Right cardiac atrium (tissue), 5 donors: ENCODE data around the gene OPN1MW. TPM values are rescaled to one million over a fixed set of nuclear protein-coding genes. Genes with fewer than 3 reads are reported as not detected.
"Not testable (repeated sequence)": the region's sequence is repeated elsewhere in the genome, so short reads cannot be mapped to it uniquely, and the experiment has no call there.

ENCODE experiments used
- ATAC-seq, 2 donors: fragments of 200-7000 bp; cut with Tn5 transposase; one replicate each; pipeline versions ENCODE4 v1.8.0 to v1.9.1; 2020; ENCODE audit warnings: moderate library complexity in 2 of 2, mild to moderate bottlenecking in 1 of 2
- DNase-seq, 3 donors: peaks; one replicate each; pipeline ENCODE4 v3.0.0-alpha.2; 2020
- H3K27ac ChIP-seq: one replicate; pipeline ENCODE4 v1.5.1; 2013; ENCODE audit warnings: mild to moderate bottlenecking, low read length, control low read depth, moderate library complexity
- H3K27me3 ChIP-seq: one replicate; pipeline ENCODE4 v1.6.1; 2013; ENCODE audit not compliant: control insufficient read depth, insufficient read depth
- H3K4me1 ChIP-seq: one replicate; pipeline ENCODE4 v1.6.1; 2013; ENCODE audit warnings: low read length; ENCODE audit not compliant: control insufficient read depth, insufficient read depth
- H3K4me3 ChIP-seq: one replicate; pipeline ENCODE4 v1.5.1; 2013; ENCODE audit warnings: low read length, control low read depth
- H3K9me3 ChIP-seq: one replicate; pipeline ENCODE4 v1.6.1; 2013; ENCODE audit warnings: low read length; ENCODE audit not compliant: control insufficient read depth
- WGBS: extraction: QIAGEN DNeasy Blood & Tissue Kit; methylation state at CpG from one replicate; pipeline ENCODE4 v1.1.7; 2013; 5-methylcytosine and 5-hydroxymethylcytosine counted together
- intact Hi-C, 4 donors: fragments of 100-400 bp; cut with DNase I; formaldehyde crosslinking; loops; one replicate each; pipeline versions ENCODE4 v1.11.0 to v1.14.0; 2022 to 2023
- polyA plus RNA-seq: library from polyadenylated mRNA; stranded (reverse); fragments of 200-250 nt; gene quantifications from one replicate; pipeline ENCODE4 v1.2.3, GENCODE V29; 2013
- total RNA-seq, 4 donors: library from RNA; stranded (reverse); fragmentation: NEBNext Ultra II Directional; extraction: Animal tissue kit (Norgen Biotek cat#: 25700); gene quantifications; one replicate each; pipeline ENCODE4 v1.2.1, GENCODE V29; 2021
- donor health status: healthy with polysubstance abuse.
- donor health status: DM: no; HTN: yes; CAD: no.
- donor health status: DM: no; HTN: no; CAD: no.
- donor health status: DM: no; HTN: yes; CAD: no; lungs with severe emphysema.
- donor health status: DM: yes; HTN: yes; CAD: no.

The OPN1MW gene
- total and polyA plus RNA-seq, 5 donors: not detected

DNA sequence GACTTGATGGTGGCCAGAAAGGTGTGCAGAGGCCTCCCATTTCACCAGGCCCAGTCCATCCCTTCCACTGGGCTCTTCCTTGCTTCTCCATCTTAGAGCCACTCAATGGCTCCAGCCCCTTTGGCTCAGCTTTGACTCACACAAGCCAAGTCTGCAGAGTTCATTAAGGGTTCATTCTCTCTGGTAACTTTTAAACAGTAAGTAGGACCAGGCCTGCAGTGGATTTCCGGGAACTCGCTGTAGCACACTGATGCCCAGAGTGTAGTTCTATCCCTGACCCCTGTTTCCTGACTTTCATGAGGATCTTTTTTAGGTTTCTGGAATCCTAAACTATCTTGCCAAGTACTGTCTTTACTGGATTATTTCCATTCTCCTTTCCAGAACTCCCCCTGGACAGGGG, 25.2 kb upstream of the OPN1MW start:
- peak; percentile 82 to 93 for ATAC-seq
- H3K27me3 ChIP-seq, H3K9me3 ChIP-seq, H3K4me3 ChIP-seq, intact Hi-C loops, H3K4me1 ChIP-seq, H3K27ac ChIP-seq, DNase-seq: not testable (repeated sequence)
- WGBS: no CpG with 5 or more reads among the region's 2 CpGs

DNA sequence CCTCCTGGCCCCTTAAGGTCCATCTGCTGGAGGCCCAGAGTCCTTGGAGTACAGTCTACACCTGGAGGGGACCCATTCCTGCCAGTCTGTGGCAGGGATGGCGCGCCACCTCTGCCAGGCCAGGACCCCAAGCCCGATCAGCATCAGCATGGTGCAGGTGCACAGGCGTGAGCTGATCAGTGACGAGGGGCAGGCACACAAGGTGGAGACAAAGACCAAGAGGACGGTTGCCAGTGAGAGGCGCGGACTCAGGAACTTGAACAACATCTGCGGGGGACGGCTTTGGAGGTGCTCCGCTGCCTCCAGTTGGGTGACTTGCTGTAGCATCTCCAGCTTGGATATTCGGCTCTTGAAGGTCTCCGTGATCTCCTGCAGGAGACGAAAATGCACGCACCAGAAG, 23.1 kb upstream of the OPN1MW start:
- H3K4me3 ChIP-seq, DNase-seq, H3K27me3 ChIP-seq, H3K4me1 ChIP-seq, H3K27ac ChIP-seq, ATAC-seq, H3K9me3 ChIP-seq, intact Hi-C loops: not testable (repeated sequence)
- WGBS: no CpG with 5 or more reads among the region's 15 CpGs

DNA sequence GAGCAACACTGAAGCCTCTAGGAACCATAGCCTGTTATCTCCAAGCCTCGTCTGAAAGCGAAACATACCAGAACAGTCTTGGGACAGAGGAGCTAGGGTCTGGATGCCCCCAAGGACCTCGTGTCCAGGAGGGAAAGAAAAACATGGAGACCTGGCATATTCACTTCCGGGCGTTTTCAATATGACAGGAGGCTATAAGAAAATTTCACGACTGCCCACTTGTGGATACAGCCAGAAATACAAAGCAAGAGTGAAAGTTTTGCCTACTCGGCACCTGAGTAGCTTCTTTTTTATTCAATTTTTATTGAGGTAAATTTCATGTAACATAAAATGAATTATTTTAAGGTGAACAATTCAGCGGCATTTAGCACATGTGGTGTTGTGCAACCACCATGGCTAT, 17.5 kb upstream of the OPN1MW start:
- H3K27me3 ChIP-seq, H3K9me3 ChIP-seq, ATAC-seq, H3K4me1 ChIP-seq, H3K4me3 ChIP-seq, DNase-seq, H3K27ac ChIP-seq, intact Hi-C loops: not testable (repeated sequence)
- WGBS: no CpG with 5 or more reads among the region's 8 CpGs

DNA sequence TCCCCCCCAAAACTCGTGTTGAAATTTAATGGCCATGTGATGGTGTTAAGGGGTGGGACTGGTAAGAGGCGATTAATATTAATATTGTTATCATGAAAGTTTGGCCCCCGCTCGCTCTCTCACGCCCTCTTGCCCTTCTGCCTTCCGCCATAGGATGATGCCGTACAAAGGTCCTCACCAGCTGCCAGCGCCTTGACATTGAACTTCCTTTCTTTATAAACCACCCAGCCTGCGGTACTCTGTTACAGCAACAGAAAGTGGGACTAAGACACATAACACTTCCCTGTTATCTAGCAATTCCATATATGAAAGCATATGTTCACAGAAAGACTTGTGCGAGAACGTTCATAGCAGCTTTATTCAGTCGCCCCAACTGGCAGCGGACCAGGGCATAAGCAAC, 14.0 kb upstream of the OPN1MW start:
- H3K27me3 ChIP-seq, H3K27ac ChIP-seq, H3K4me3 ChIP-seq, DNase-seq, intact Hi-C loops, H3K4me1 ChIP-seq, H3K9me3 ChIP-seq: not testable (repeated sequence)
- WGBS: no CpG with 5 or more reads among the region's 13 CpGs
- peak in 1 of 2 donors; percentile 16 for ATAC-seq

DNA sequence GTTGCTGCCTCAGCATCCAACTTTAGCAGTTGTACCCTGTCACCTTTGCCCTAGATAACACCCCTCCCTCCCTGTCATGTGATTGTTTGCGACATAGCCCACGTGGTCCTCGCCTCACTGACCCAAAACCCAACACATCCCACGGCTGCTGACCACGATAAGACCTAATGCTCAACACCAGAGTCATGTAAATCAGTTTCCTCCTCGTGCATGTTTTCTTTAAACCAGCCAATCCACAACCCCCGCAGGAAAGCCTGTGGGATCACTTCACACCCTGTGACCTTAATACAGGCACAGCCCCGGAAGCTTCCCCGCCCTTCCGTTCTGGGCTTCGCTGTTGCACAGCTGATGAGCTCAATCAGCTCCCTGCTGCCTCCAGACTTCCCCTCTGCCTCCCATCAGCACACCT, 9.9 kb upstream of the OPN1MW start:
- DNase-seq, intact Hi-C loops, H3K27me3 ChIP-seq, H3K27ac ChIP-seq, H3K9me3 ChIP-seq, H3K4me1 ChIP-seq, H3K4me3 ChIP-seq: not testable (repeated sequence)
- ATAC-seq: peak; percentile 89 to 97
- no CpG with 5 or more reads among the region's 11 CpGs for WGBS

DNA sequence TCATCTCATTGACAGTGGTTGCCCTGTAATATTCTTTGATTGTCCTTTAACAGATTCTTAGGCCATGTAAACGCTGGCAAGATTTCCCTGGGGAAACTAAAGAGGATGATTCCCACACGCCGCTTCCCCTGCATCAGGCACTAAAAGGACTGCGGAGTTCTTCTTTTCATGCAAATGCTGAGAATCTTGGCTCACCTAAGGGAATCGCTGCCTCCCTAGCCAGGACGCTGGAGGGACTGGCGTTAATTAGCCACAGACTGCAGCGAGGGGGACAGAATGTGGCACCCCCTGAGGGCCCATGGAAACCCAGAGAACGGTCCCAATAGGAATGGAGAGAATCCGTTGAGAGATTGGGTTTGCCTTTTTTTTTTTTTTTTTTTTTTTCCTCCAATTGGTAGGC, 8.0 kb upstream of the OPN1MW start:
- H3K27me3 ChIP-seq, intact Hi-C loops: not testable (repeated sequence)

DNA sequence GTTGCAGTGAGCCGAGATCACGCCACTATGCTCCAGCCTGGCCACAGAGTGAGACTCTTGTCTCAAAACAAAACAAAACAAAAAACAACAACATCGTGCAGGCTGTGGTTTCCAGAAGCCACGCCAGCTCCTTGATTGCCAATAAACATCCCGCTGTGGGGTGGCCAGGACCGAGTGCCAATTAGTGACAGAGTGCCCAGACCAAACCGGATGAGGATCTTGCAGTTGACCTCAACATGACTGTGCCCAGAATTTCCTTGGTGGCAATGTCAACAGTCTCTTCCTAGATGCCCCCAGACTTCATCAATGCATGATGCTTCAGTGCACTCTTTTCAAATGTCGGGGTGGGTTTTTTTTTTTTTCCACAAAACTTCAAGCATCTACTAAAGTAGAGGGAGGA, 1.4 kb downstream of the OPN1MW start:
- ATAC-seq, intact Hi-C loops, H3K4me3 ChIP-seq, H3K4me1 ChIP-seq, DNase-seq, H3K27me3 ChIP-seq, H3K27ac ChIP-seq, H3K9me3 ChIP-seq: not testable (repeated sequence)
- no CpG with 5 or more reads among the region's 8 CpGs for WGBS

More for the DNA sequence above, 8.0 kb upstream of the OPN1MW start:
- H3K27ac ChIP-seq, ATAC-seq, H3K9me3 ChIP-seq, H3K4me1 ChIP-seq, DNase-seq, H3K4me3 ChIP-seq: not testable (repeated sequence)
- WGBS: no CpG with 5 or more reads among the region's 10 CpGs

DNA sequence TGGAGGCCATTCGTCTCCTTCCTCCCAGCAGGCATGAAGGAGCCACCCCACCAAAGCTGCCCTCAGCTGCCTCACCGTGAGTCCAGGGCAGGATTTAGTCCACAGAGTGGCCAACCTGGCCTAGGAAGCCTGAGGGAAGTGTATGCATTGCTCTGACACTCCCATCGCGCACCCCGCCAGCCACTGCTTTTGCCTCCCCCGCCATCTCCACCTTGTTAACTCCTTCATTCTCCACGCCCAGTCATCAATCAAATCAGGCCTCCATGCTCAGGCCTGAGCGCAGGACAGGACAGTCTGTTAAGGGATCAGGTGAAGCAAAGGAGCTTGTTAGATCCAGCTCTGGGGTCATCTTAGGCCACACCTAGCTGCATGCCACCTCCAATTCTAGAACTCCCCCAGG, 10.4 kb downstream of the OPN1MW start:
- intact Hi-C loops, DNase-seq, H3K4me3 ChIP-seq, H3K4me1 ChIP-seq, H3K27ac ChIP-seq, H3K27me3 ChIP-seq, ATAC-seq, H3K9me3 ChIP-seq: not testable (repeated sequence)
- WGBS: no CpG with 5 or more reads among the region's 8 CpGs

DNA sequence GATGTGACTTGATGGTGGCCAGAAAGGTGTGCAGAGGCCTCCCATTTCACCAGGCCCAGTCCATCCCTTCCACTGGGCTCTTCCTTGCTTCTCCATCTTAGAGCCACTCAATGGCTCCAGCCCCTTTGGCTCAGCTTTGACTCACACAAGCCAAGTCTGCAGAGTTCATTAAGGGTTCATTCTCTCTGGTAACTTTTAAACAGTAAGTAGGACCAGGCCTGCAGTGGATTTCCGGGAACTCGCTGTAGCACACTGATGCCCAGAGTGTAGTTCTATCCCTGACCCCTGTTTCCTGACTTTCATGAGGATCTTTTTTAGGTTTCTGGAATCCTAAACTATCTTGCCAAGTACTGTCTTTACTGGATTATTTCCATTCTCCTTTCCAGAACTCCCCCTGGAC, 11.9 kb downstream of the OPN1MW start:
- peak; percentile 83 to 92 for ATAC-seq
- DNase-seq, H3K9me3 ChIP-seq, H3K4me1 ChIP-seq, H3K27me3 ChIP-seq, H3K27ac ChIP-seq, H3K4me3 ChIP-seq, intact Hi-C loops: not testable (repeated sequence)
- no CpG with 5 or more reads among the region's 2 CpGs for WGBS

DNA sequence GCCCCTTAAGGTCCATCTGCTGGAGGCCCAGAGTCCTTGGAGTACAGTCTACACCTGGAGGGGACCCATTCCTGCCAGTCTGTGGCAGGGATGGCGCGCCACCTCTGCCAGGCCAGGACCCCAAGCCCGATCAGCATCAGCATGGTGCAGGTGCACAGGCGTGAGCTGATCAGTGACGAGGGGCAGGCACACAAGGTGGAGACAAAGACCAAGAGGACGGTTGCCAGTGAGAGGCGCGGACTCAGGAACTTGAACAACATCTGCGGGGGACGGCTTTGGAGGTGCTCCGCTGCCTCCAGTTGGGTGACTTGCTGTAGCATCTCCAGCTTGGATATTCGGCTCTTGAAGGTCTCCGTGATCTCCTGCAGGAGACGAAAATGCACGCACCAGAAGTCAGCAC, 14.1 kb downstream of the OPN1MW start:
- H3K9me3 ChIP-seq, H3K4me3 ChIP-seq, ATAC-seq, H3K4me1 ChIP-seq, DNase-seq, intact Hi-C loops, H3K27me3 ChIP-seq, H3K27ac ChIP-seq: not testable (repeated sequence)
- no CpG with 5 or more reads among the region's 15 CpGs for WGBS

DNA sequence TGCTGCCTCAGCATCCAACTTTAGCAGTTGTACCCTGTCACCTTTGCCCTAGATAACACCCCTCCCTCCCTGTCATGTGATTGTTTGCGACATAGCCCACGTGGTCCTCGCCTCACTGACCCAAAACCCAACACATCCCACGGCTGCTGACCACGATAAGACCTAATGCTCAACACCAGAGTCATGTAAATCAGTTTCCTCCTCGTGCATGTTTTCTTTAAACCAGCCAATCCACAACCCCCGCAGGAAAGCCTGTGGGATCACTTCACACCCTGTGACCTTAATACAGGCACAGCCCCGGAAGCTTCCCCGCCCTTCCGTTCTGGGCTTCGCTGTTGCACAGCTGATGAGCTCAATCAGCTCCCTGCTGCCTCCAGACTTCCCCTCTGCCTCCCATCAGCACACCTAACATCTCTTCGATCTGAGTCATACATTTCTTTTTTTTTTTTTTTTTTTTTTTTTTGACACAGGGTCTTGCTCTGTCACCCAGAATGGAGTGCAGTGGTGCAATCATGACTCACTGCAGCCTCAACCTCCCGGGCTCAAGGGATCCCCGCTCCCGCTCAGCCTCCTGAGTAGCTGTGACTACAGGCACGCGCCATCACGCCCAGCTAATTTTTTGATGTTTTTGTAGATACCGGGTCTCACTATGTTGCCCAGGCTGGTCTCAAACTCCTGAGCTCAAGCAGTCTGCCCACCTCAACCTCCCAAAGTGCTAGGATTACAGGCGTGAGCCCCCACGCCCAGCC, 27.4 kb downstream of the OPN1MW start:
- H3K9me3 ChIP-seq, H3K27ac ChIP-seq, H3K27me3 ChIP-seq, H3K4me1 ChIP-seq, intact Hi-C loops, H3K4me3 ChIP-seq, DNase-seq: not testable (repeated sequence)
- ATAC-seq: peak; percentile 88 to 97
- WGBS: no CpG with 5 or more reads among the region's 21 CpGs

DNA sequence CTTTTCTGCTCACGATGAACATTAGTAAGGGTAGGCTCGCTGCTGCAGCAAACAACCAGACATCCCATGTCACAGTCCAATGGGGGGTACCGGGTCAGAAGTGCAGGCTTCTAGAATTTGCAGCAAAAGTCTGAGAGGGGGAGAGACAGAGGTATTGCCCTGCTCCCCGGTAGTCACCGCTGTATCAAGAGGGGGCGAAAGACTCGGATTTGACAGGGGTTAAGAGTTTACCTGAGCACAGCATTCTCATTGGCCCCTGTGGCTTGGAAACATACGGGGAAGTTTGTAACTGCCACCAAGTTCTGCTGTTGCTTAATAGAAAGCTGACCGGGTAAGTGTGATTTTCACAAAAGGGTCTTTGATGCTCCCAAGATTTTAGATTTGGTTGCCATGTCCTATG, 28.7 kb downstream of the OPN1MW start:
- H3K9me3 ChIP-seq, H3K4me1 ChIP-seq, intact Hi-C loops, DNase-seq, H3K27ac ChIP-seq, ATAC-seq, H3K4me3 ChIP-seq, H3K27me3 ChIP-seq: not testable (repeated sequence)
- 94% methylated on average over 5 of the region's 9 CpGs for WGBS
